Adipocyte (in vitro differentiated cells): Measurements from ENCODE around the gene C6orf52.

ENCODE experiments used
- DNase-seq: peaks from one replicate; pipeline ENCODE4 v3.0.0-alpha.2; 2015; ENCODE audit warnings: low read depth
- H3K27me3 ChIP-seq: replicated peaks from 2 replicates; pipeline ENCODE4 v1.7.0; 2013; ENCODE audit warnings: mild to moderate bottlenecking, low read length, moderate library complexity; ENCODE audit not compliant: control insufficient read depth, insufficient read depth
- H3K36me3 ChIP-seq: 2 replicates; pipeline ENCODE4 v1.7.0; 2013; ENCODE audit warnings: low read length, mild to moderate bottlenecking, moderate library complexity; ENCODE audit not compliant: control insufficient read depth, insufficient read depth, severe bottlenecking
- H3K4me1 ChIP-seq: 2 replicates; pipeline ENCODE4 v1.7.0; 2013; ENCODE audit warnings: mild to moderate bottlenecking, low read length, moderate library complexity; ENCODE audit not compliant: control insufficient read depth, insufficient read depth
- H3K4me3 ChIP-seq: 2 replicates; pipeline ENCODE4 v1.7.0; 2013; ENCODE audit warnings: mild to moderate bottlenecking, low read length, moderate library complexity
- H3K9ac ChIP-seq: 2 replicates; pipeline ENCODE4 v1.7.0; 2013; ENCODE audit warnings: mild to moderate bottlenecking, low read length, moderate library complexity
- H3K9me3 ChIP-seq: 2 replicates; pipeline ENCODE4 v1.7.0; 2013; ENCODE audit warnings: mild to moderate bottlenecking, low read length, moderate library complexity; ENCODE audit not compliant: control insufficient read depth

Gene C6orf52

GRCh38 chr6:10641528-10641927, 52.9 kb downstream of the C6orf52 start:
- Histone ChIP-seq H3K9me3 (no peaks in the 10 kb centered on the region), H3K4me3 (no peak overlapping the region), H3K27me3 (no peaks in the 10 kb centered on the region), H3K9ac (no peak overlapping the region), H3K4me1 (no peaks in the 10 kb centered on the region), H3K36me3 (no peaks in the 10 kb centered on the region)
- DNase-seq = no peak

- H3K36me3 ChIP-seq = no peaks in the 10 kb centered on the region
- DNase-seq = no peak
- H3K27me3 ChIP-seq = no peaks in the 10 kb centered on the region
- no peak overlapping the region for H3K9ac ChIP-seq
- no peaks in the 10 kb centered on the region for H3K9me3 ChIP-seq
- no peak overlapping the region for H3K4me3 ChIP-seq
- no peaks in the 10 kb centered on the region for H3K4me1 ChIP-seq
Measured at GRCh38 chr6:10640412-10640811, 54.0 kb downstream of the C6orf52 start.

- peak; percentile 44 for DNase-seq
- no peak overlapping the region for H3K9ac ChIP-seq
- no peaks in the 10 kb centered on the region for H3K27me3 ChIP-seq
- H3K4me3 ChIP-seq = no peak overlapping the region
- H3K4me1 ChIP-seq = no peaks in the 10 kb centered on the region
- no peaks in the 10 kb centered on the region for H3K36me3 ChIP-seq
- no peaks in the 10 kb centered on the region for H3K9me3 ChIP-seq
Measured at GRCh38 chr6:10633216-10633615, 61.2 kb downstream of the C6orf52 start.

- H3K27me3 ChIP-seq = no peaks in the 10 kb centered on the region
- no peaks in the 10 kb centered on the region for H3K36me3 ChIP-seq
- H3K9ac ChIP-seq = no peak overlapping the region
- no peak for DNase-seq
- H3K4me3 ChIP-seq = no peak overlapping the region
- no peaks in the 10 kb centered on the region for H3K9me3 ChIP-seq
- no peaks in the 10 kb centered on the region for H3K4me1 ChIP-seq
Measured at GRCh38 chr6:10630178-10630577, 64.2 kb downstream of the C6orf52 start.

GRCh38 chr6:10627800-10628199, 66.6 kb downstream of the C6orf52 start:
- H3K4me1 ChIP-seq = no peaks in the 10 kb centered on the region
- H3K27me3 ChIP-seq = no peaks in the 10 kb centered on the region
- no peak overlapping the region for H3K4me3 ChIP-seq
- DNase-seq = no peak
- no peaks in the 10 kb centered on the region for H3K9me3 ChIP-seq
- H3K36me3 ChIP-seq = no peaks in the 10 kb centered on the region
- no peak overlapping the region for H3K9ac ChIP-seq

GRCh38 chr6:10626154-10626741, 68.2 kb downstream of the C6orf52 start:
- no peaks in the 10 kb centered on the region for H3K36me3 ChIP-seq
- DNase-seq = no peak
- no peaks in the 10 kb centered on the region for H3K27me3 ChIP-seq
- no peak overlapping the region for H3K9ac ChIP-seq
- no peak overlapping the region for H3K4me3 ChIP-seq
- no peaks in the 10 kb centered on the region for H3K9me3 ChIP-seq
- H3K4me1 ChIP-seq = no peaks in the 10 kb centered on the region

- H3K36me3 ChIP-seq = no peaks in the 10 kb centered on the region
- H3K4me1 ChIP-seq = no peaks in the 10 kb centered on the region
- H3K4me3 ChIP-seq = no peak overlapping the region
- no peak for DNase-seq
- no peaks in the 10 kb centered on the region for H3K27me3 ChIP-seq
- H3K9me3 ChIP-seq = no peaks in the 10 kb centered on the region
- H3K9ac ChIP-seq = no peak overlapping the region
Measured at GRCh38 chr6:10624836-10625235, 69.6 kb downstream of the C6orf52 start.

GRCh38 chr6:10621847-10622246, 72.6 kb downstream of the C6orf52 start:
- Histone ChIP-seq H3K9me3 (no peaks in the 10 kb centered on the region), H3K36me3 (no peaks in the 10 kb centered on the region), H3K4me3 (no peak overlapping the region), H3K27me3 (no peaks in the 10 kb centered on the region), H3K9ac (no peak overlapping the region), H3K4me1 (no peaks in the 10 kb centered on the region)
- no peak for DNase-seq
